Measurements from ENCODE around the gene EPB41L4B. TPM values are rescaled to one million over a fixed set of nuclear protein-coding genes. Genes with fewer than 3 reads are reported as not detected.

EPB41L4B gene
- total and polyA plus RNA-seq, 2 experiments from 2014 or later, result 11.0 to 32.2 TPM

DNA sequence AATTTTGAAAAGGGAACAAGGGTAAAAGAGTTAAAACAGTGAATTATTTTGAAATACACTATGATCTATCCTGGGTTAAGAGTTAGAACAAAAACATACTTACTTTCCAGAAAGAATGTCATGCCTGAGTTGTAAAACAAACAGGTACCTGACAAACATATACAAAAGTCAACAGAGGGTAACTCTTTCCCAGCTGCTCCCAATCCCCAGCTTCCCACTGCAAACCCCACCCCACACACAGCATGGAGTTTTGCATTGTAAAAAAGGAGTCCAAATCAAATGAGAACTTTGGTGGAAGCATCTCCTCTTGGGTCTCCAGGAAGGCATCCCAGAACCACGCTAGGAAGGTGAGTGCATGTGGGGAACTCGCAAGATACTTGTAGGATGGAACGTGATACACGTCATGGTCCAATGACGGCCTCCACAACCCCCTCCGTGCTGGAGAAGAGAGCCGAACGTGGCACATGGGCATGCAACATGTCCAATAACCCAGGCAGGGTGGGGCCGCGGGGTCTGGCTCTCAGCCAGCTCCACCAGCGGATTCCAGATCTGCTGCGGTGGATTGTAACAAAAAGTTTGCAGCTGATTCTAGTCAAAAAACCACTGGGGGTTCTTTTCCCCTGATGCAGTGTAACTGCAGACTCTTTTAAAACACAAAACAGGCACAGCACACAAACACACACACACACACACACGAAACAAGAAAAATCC is 55.8 kb downstream of the EPB41L4B start (continued):
- TF ChIP-seq REST (IDR thresholded peaks at IDR 0.05; ENCODE audit: unreplicated experiment) (no peak), ZNF331 (CRISPR knock-in tag; IDR thresholded peaks at IDR 0.05; ENCODE audit: low read depth) (no peak), EZH2phosphoT487 (IDR thresholded peaks at IDR 0.05; ENCODE audit: unreplicated experiment) (no peak), ZNF114 (CRISPR knock-in tag; IDR thresholded peaks at IDR 0.05) (no peak), JUNB (IDR thresholded peaks at IDR 0.05; ENCODE audit: unreplicated experiment) (no peak), CREB1 (CRISPR knock-in tag; IDR thresholded peaks at IDR 0.05; ENCODE audit: low read depth) (no peak), EZH2 (IDR thresholded peaks at IDR 0.05; ENCODE audit: low read depth, unreplicated experiment) (no peak), STAT1 (IDR thresholded peaks at IDR 0.05; ENCODE audit: unreplicated experiment) (no peak)
- TF ChIP-seq, protein P1, sequence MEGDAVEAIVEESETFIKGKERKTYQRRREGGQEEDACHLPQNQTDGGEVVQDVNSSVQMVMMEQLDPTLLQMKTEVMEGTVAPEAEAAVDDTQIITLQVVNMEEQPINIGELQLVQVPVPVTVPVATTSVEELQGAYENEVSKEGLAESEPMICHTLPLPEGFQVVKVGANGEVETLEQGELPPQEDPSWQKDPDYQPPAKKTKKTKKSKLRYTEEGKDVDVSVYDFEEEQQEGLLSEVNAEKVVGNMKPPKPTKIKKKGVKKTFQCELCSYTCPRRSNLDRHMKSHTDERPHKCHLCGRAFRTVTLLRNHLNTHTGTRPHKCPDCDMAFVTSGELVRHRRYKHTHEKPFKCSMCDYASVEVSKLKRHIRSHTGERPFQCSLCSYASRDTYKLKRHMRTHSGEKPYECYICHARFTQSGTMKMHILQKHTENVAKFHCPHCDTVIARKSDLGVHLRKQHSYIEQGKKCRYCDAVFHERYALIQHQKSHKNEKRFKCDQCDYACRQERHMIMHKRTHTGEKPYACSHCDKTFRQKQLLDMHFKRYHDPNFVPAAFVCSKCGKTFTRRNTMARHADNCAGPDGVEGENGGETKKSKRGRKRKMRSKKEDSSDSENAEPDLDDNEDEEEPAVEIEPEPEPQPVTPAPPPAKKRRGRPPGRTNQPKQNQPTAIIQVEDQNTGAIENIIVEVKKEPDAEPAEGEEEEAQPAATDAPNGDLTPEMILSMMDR (conservative IDR thresholded peaks at IDR 0.05; ENCODE audit: low read depth in 2 of 2), result no peak
- TF ChIP-seq, protein P2, sequence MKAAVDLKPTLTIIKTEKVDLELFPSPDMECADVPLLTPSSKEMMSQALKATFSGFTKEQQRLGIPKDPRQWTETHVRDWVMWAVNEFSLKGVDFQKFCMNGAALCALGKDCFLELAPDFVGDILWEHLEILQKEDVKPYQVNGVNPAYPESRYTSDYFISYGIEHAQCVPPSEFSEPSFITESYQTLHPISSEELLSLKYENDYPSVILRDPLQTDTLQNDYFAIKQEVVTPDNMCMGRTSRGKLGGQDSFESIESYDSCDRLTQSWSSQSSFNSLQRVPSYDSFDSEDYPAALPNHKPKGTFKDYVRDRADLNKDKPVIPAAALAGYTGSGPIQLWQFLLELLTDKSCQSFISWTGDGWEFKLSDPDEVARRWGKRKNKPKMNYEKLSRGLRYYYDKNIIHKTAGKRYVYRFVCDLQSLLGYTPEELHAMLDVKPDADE (IDR thresholded peaks at IDR 0.05), result no peak

DNA sequence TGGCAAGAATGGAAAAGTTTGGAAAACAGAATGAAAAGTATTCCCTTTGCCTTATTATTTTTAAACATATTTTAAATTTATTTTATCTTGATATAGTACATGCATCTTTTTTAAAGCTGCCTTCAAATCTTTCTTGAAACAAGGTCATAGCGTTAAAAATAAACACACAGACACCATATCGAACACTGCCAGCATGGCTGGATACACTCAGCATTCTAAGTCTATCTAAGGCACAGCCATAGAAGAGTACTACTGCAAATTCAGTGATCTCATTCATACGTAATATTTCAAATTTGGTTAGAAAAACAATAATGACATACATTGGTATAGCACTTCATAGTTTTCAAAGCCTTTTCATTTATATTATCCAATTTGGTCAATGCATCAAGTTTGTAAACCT is 57.5 kb downstream of the EPB41L4B start:
- peaks cover 14% of the 10 kb centered on the region; the same call in 1 of the 2 replicates for H4K20me1 ChIP-seq (replicated peaks; ENCODE audit: insufficient read depth)
- Mint-ChIP-seq H3K36me3 (ENCODE audit: low read depth) (peaks cover 18% of the 10 kb centered on the region), H3K9me3 (no peaks in the 10 kb centered on the region; the same call in 2 of the 3 replicates), H3K4me1 (peaks cover 21% of the 10 kb centered on the region), H3K4me3 (no peak overlapping the region), H3K27me3 (ENCODE audit: insufficient read depth, low read depth, poor library complexity) (peaks cover 7% of the 10 kb centered on the region), H3K27ac (no peak overlapping the region)
- H3K27me3 ChIP-seq (ENCODE audit: insufficient read depth), result no peaks in the 10 kb centered on the region
- H3K27ac ChIP-seq (ENCODE audit: low read depth), result no peak overlapping the region
- no peak for TF ChIP-seq EZH2 (IDR thresholded peaks at IDR 0.05; ENCODE audit: low read depth, unreplicated experiment)
- no peak for TF ChIP-seq NANOG (IDR thresholded peaks at IDR 0.05; ENCODE audit: borderline replicate concordance)
- no peak overlapping the region for H3K4me2 ChIP-seq
- H3K4me1 ChIP-seq (ENCODE audit: insufficient read depth), result peaks cover 18% of the 10 kb centered on the region
- peaks cover 4% of the 10 kb centered on the region for H3K36me3 ChIP-seq (ENCODE audit: insufficient read depth)
- H3K79me2 ChIP-seq (replicated peaks; ENCODE audit: insufficient read depth), result peaks cover 11% of the 10 kb centered on the region; the same call in 1 of the 2 replicates
- ATAC-seq (no peak), DNase-seq (ENCODE audit: low spot score) (no peak)
- H2AFZ ChIP-seq, result no peak overlapping the region
- H3F3A ChIP-seq (replicated peaks; ENCODE audit: low read depth), result 0 out of 2 replicates have a peak, but pooled peaks cover 3% of the 10 kb centered on the region
- H3K9me2 ChIP-seq (ENCODE audit: insufficient read depth), result no peaks in the 10 kb centered on the region
- no peak overlapping the region for H3K4me3 ChIP-seq
